ENCODE measurements around the gene TRPM4. TPM values are rescaled to one million over a fixed set of nuclear protein-coding genes. Genes with fewer than 3 reads are reported as not detected.

Gene TRPM4
- total and polyA plus RNA-seq, 2 of the 8 experiments (the other 6 are each of a cell fraction or from before 2014, with no cell fraction given) = 11.3 to 13.3 TPM

DNA sequence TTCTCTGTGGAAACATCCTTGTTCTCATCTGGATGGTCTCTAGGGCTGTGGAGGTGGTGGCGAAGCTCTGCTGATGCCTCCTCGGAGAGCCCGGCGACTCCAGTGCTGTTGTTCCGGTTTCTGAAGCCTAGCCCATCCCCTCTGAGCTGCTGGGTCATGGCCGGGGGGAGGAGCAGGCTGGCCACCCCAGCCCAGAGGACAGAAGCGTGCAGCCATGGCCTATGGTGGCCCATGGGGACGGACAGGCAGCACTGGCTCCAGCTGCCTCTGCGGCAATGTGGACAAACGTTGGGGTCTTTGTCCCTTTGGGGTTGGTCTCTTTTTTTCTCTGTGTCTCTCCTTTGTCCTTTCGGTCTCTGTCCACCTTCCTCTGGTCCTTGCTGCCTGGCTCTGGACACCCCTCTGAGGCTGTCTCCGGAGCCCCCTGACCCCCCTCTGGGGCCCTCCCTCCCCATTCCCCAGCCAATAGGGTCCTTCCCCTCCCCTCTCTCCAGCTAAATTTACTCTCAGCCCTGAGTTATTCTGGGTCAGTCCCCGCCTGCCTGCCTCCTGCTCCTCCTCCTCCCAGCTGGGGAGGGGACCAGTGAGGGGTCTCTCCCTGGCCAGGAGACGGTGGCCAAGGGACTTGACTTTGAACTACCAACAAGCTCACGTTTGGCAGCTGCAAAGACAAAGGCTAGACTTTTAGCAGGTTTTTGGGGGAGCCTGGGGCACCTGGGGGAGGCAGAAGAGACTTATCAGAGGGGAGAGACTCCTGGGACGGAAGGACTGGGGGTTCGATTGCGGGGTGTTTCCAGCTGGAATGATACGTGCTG is 2.4 kb upstream of the TRPM4 start, which contains the start of gene HRC:
HRC (minus strand) TSS at position 392 of the 815 bp plus-strand sequence; CDS start at position 233, 159 bp downstream.
- H3K14ac ChIP-seq (ENCODE audit: insufficient read length) = no peak within 1 kb of the TSS
- H3K4me1 ChIP-seq (replicated peaks in 1 of 4; ENCODE audit: control insufficient read depth in 3 of 4, insufficient read depth in 4 of 4, low read length in 3 of 4) = peaks cover 0 to 22% (median 16%) of the 10 kb centered on the region in 4 experiments; a peak in 6 of 7 replicates
- peak within 1 kb of the TSS; percentile 45; the same call in 1 of the 2 replicates for H2BK12ac ChIP-seq (ENCODE audit: low read depth, low read length)
- H3K23me2 ChIP-seq (ENCODE audit: low read depth, low read length) = peaks cover 19% of the 10 kb centered on the region; the same call in 1 of the 2 replicates
- H3K36me3 ChIP-seq (ENCODE audit: control insufficient read depth in 2 of 4, insufficient read depth in 4 of 4, low read length in 3 of 4) = no peaks in the 10 kb centered on the region
- peak within 1 kb of the TSS; percentile 18 for H2BK120ac ChIP-seq (replicated peaks; ENCODE audit: low read depth, low read length)
- H4K8ac ChIP-seq (ENCODE audit: extremely low read depth, insufficient read depth, low read length) = peak within 1 kb of the TSS; percentile 87
- H2BK5ac ChIP-seq (ENCODE audit: low read depth, low read length) = no peak within 1 kb of the TSS
- peak within 1 kb of the TSS; percentile 88; the same call in 1 of the 2 replicates for H2BK15ac ChIP-seq (ENCODE audit: low read length)
- H3K23ac ChIP-seq (ENCODE audit: insufficient read length) = no peak within 1 kb of the TSS
- FAIRE-seq = no peak
- no peaks in the 10 kb centered on the region for H3K79me2 ChIP-seq (ENCODE audit: control insufficient read depth in 1 of 2, insufficient read depth in 2 of 2, low read length in 2 of 2)
- no peak within 1 kb of the TSS for H3K56ac ChIP-seq (replicated peaks; ENCODE audit: insufficient read length, low read depth, low read length)
- H3K4ac ChIP-seq (replicated peaks; ENCODE audit: insufficient read length, low read depth, low read length) = no peak within 1 kb of the TSS
- peak in 1 of 2 experiments; percentile 51 for DNase-seq (ENCODE audit: low read depth in 1 of 2, low spot score in 2 of 2)
- H3K9me3 ChIP-seq (ENCODE audit: insufficient read depth in 2 of 2, low read depth in 1 of 2, low read length in 1 of 2) = no peaks in the 10 kb centered on the region
- H3K4me2 ChIP-seq (ENCODE audit: insufficient read depth in 1 of 2, low read depth in 2 of 2, low read length in 2 of 2) = peak within 1 kb of the TSS; percentile 28 to 46; a peak in 3 of 4 replicates
- peak within 1 kb of the TSS; percentile 56 for H2BK20ac ChIP-seq (ENCODE audit: low read length)
- H3K4me3 ChIP-seq (ENCODE audit: extremely low read depth in 1 of 4, insufficient read depth in 2 of 4, low read depth in 3 of 4, low read length in 4 of 4) = peak within 1 kb of the TSS in 1 of 4 experiments; percentile 36; a peak in 1 of 8 replicates
- peak within 1 kb of the TSS; percentile 58 for H2AK5ac ChIP-seq (ENCODE audit: low read depth, low read length)
- 73% methylated on average over 12 of the region's 19 CpGs; no CpG with 5 or more reads in 1 of the 2 experiments for WGBS, 2 experiments (ENCODE audit: extremely low coverage in 1 of 2, insufficient coverage in 1 of 2, insufficient read length in 1 of 2, insufficient replicate concordance in 2 of 2, low coverage in 1 of 2, low lambda C conversion rate in 2 of 2, missing lambda C conversion rate in 1 of 2)
- ChIA-PET CTCF (ENCODE audit: partially characterized antibody) (interaction anchor here (0.6 to 2.2 kb wide), 7 partner anchors 9 to 58 kb away, joined by 3 to 9 read pairs (median 4); no protein-coding TSS in a partner anchor), POLR2A (ENCODE audit: partially characterized antibody) (interaction anchor here (1.0 kb wide), 1 partner anchor 38 kb away, joined by 4 read pairs; no protein-coding TSS in a partner anchor)
- no peak within 1 kb of the TSS for H2AFZ ChIP-seq (ENCODE audit: low read length)
- no peak within 1 kb of the TSS for H3K27ac ChIP-seq (ENCODE audit: low read depth, low read length)
- H3K27me3 ChIP-seq (replicated peaks in 1 of 4; ENCODE audit: control insufficient read depth in 3 of 4, extremely low read depth in 1 of 4, insufficient read depth in 3 of 4, low read length in 3 of 4) = peaks cover 0 to 14% (median 9%) of the 10 kb centered on the region in 4 experiments; a peak in 4 of 7 replicates
- no peaks in the 10 kb centered on the region for H3K79me1 ChIP-seq (ENCODE audit: low read depth, low read length)
- H4K91ac ChIP-seq (replicated peaks; ENCODE audit: insufficient read length, low read length) = peak within 1 kb of the TSS; percentile 94
- H4K20me1 ChIP-seq (replicated peaks in 1 of 2; ENCODE audit: control insufficient read depth in 1 of 2, insufficient read depth in 2 of 2, low read length in 2 of 2) = no peaks in the 10 kb centered on the region
- H3K9ac ChIP-seq (replicated peaks in 1 of 4; ENCODE audit: extremely low read depth in 1 of 4, low read depth in 3 of 4, low read length in 3 of 4) = no peak within 1 kb of the TSS; a peak in 1 of 7 replicates
- no peak within 1 kb of the TSS for H4K5ac ChIP-seq (ENCODE audit: insufficient read length, low read depth, low read length)
- H3K18ac ChIP-seq (ENCODE audit: extremely low read depth, low read length) = peak within 1 kb of the TSS; percentile 48; the same call in 1 of the 2 replicates
- no peak for TF ChIP-seq TCF12 (IDR thresholded peaks at IDR 0.05; ENCODE audit: low read depth, low read length)
- TF ChIP-seq POU5F1 (IDR thresholded peaks at IDR 0.05; ENCODE audit: low read depth, low read length) = no peak
- no peak for TF ChIP-seq ASH2L (IDR thresholded peaks at IDR 0.05; ENCODE audit: low read length)
- no peak for TF ChIP-seq SAP30 (IDR thresholded peaks at IDR 0.05; ENCODE audit: insufficient read depth, insufficient replicate concordance, low read length)
- no peak for TF ChIP-seq RAD21 (IDR thresholded peaks at IDR 0.05 in 1 of 2, conservative IDR thresholded peaks at IDR 0.05 in 1 of 2; ENCODE audit: low read depth in 2 of 2, low read length in 2 of 2)
- no peak for TF ChIP-seq POLR2AphosphoS5 (IDR thresholded peaks at IDR 0.05; ENCODE audit: low read depth, low read length)
- TF ChIP-seq CBX5 (IDR thresholded peaks at IDR 0.05; ENCODE audit: low read depth, low read length) = no peak
- TF ChIP-seq GTF2F1 (IDR thresholded peaks at IDR 0.05; ENCODE audit: borderline replicate concordance, low read depth, low read length) = no peak
- TF ChIP-seq TAF7 (optimal IDR thresholded peaks at IDR 0.05; ENCODE audit: borderline replicate concordance, low read depth, low read length) = no peak
- no peak for TF ChIP-seq RBBP5 (IDR thresholded peaks at IDR 0.05; ENCODE audit: borderline replicate concordance, low read depth, low read length)
- no peak for TF ChIP-seq KDM4A (IDR thresholded peaks at IDR 0.05; ENCODE audit: low read depth, low read length, severe bottlenecking)
